ENCODE measurements around the gene ROPN1B.

ROPN1B gene

DNA sequence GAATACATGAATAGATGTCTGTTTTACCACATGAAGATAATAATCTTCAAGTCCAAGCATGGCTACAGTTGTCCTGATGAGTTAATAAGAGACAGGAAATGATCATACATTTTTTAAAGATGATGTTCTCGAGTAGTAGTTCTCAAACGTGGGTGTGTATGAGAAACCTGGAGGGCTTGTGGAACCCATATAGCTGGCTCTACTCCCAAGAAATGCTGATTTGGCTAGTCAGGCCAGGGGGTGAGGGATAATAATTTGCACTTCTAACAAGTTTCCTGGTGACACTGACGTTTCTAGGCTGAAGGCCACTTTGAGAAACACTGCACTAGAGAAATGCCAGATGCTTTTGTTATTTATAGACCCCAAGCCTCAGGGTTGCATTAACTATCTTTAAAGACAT is 37.0 kb downstream of the ROPN1B start:
- no peak for DNase-seq (ENCODE audit: low spot score)

DNA sequence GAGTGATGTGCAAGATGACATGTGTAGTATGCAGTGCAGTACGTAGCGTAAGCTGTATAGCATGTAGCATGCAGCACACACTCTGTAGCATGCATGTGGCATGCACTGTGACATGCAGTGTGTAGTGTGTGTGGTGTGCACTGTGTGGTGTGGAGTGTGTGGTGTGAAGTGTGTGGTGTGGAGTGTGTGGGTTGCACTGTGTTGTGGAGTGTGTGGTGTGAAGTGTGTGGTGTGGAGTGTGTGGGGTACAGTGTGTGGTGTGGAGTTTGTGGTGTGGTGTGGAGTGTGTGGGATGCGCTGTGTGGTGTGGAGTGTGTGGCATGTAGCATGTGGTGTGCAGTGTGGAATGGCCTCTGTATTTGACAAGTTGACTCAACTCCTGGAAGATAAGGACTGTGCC is 39.2 kb downstream of the ROPN1B start:
- no peak for DNase-seq (ENCODE audit: low spot score)

DNA sequence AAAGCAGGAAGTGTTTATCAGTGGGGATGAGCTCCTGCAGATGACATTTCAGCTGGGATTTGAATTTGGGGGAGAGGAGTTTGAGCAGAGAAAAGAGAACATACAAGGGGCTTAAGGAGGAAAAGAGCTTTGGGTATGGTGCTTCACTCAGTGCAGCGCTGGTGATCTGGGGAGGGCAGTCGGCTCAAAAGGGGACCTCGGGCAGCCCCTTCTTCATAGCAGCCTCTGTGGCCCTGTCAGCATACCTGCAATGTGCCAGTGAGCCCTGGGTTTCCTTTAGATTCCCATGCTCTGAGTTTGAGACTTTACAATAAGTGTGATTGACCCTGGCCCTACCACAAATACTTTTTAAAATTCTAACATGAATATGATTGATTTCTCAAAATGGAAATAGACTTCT is 40.2 kb downstream of the ROPN1B start:
- no peak for DNase-seq (ENCODE audit: low spot score)

DNA sequence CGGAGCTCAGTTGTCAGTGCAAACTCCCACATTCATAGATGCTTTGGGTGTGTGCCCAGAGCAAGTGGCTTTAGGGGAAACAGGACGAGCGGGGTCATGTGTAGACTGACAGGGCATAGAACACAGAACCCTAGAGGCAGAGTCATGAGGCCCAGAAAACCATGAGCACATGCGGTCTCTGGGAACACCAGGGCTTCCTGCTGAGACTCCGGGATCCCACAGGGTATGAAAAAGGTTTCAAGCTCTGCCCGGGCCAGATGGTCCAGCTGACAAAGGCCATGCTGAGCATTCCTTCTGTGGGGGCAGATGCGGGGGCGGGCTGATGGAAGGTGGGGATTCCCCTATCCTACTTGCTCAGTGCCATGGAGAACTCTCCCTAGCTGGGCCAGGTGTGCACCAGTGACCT is 44.8 kb downstream of the ROPN1B start:
- no peak for DNase-seq (ENCODE audit: low spot score)

DNA sequence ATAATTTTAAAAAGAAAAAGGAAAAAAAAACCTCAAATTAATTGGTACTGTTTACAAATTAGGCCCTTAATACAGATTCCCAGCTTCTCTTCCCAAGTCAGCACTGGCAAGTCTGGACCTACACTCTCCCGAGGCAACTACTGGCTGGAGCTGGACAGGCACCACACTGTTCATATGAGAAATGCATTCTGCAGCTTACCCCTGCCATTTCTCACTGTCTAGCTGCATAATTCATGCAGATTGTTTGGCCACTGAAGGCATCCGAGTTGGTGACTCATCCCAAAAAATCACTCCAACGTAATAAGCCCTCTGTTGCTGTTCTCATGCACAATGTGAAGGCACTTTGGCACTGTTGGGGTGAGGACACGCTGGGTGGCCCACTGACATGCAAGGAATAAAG is 45.3 kb downstream of the ROPN1B start:
- no peak for DNase-seq (ENCODE audit: low spot score)

DNA sequence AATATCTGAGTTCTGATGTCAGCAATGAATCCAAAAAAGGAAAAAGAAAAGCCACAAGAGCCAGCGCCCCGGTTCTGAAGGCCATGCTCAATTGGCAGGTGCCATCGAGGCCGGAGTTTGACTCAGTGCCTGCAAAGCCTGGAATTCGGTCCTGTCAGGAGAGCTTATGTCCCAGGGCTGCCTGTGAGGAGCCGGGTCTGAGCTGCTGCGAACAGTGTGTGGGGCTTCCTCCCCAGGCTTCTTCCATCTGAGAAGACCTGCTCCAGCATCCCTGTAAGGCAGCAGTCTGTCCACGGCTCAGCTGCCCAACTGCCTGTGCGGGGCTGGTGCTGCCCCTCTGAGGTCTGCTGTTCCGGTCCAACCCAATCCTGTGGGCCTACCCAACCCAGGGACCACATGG is 46.1 kb downstream of the ROPN1B start:
- DNase-seq (ENCODE audit: low spot score) = no peak

DNA sequence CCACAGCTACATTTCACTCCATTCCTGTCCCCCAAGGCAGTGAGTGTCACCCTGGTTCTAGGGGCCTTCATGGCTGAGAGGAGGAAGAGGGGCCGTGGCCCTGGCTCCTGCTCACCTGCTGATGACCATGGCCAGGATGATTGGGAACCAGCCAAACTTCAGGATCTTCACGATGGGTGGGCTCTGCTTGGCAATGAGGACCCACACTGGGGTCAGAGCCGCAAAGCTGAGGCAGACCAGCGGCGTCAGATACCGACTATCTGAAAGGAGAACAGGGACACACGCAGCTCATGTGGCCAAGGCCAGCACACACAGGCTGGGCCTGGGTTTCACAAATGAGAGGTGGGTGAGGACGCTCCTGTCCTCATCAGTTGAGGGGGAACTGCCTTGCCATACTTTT is 47.6 kb downstream of the ROPN1B start:
- no peak for DNase-seq (ENCODE audit: low spot score)

DNA sequence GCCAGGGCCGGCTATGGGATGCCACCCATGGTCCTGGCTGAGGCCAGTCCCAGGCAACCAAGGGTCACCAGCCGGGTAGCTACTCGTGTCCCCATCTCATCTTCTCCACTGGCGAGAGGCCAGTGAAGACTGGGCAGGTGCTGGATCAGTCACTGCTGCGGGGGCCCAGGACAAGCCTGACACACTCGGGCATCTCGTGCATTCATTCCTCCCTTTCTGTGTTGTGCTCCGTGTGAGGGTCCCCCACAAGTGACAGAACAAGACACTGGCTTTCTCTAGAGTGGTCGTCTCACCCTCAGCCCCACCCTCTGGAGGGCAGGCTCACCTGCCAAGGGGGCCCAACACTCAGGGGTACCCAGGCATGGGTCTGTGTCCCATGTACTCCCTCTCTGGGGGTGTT is 48.4 kb downstream of the ROPN1B start:
- DNase-seq (ENCODE audit: low spot score) = no peak

DNA sequence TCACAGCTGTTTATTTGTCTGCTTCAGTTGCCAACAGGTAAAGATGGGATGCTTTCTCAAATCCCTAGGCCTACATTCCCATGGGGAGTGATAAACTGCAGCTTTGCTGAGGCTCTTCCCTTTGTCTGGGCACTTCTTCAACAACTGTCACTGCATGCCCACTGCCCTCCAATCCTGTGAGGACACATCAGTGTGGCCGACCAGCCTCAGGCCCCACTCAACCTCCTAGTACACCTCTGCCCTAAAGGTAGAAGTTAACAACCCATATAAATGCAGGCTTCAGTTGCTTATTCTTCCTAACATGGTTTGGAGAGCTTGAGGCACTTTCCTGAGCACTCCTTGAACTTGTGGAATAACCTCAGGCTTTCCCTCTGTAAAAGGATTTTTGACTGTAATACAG is 49.6 kb downstream of the ROPN1B start:
- DNase-seq (ENCODE audit: low spot score) = no peak

DNA sequence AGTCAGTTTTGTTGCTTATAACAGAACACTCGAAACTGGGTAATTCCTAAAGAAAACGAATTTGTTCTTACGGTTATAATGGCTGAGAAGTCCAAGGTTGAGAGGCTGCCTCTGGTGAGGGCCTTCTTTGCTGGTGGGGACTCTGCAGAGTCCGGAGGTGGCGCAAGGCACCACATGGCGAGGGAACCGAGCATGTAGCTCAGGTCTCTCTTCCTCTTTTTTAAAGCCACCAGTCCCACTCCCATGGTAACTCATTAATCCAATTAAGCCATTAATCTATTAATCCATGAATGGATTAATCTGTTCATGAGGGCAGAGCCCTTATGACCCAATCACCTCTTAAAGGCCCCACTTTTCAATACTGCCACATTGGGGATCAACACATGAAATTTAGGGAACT is 50.0 kb downstream of the ROPN1B start:
- DNase-seq (ENCODE audit: low spot score) = no peak

DNA sequence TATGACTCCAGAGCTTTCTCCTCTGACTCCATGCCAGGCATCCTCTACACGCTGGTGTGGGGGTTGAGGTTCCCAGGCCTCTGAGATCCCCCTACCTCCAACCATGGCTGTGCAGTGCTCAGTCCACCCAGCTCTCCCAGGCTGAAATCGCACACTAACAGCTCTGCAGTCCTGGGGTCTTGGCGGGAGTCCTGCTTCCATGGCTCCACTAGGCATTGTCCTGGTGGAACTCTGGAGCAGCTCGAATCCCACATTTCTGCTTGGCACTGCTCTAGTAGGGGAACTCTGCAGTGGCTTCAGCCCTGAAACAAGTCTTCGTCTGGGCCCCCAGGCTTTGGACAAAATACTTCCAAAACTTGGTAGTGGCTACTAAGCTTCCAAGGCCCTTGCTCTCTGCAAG is 50.7 kb downstream of the ROPN1B start:
- DNase-seq (ENCODE audit: low spot score) = no peak

DNA sequence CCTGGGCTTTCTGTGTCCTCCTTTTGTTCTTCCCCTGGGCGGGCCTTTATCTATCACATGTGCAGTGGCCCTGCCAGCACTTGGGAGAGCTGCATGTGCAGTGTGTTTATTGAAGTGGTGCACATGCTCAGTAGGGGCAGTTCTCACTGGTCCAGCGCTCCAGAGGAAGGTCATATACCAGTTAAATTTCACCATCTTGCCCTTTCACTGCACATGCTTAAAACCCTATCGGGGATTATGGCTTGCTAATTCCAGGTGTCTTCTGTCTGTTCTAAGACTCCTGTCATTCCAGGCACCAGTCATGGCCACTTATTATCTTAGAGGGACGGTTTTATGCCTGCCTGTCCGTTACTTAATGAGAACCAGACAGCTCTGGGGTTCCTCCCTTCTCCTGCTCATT is 52.2 kb downstream of the ROPN1B start:
- DNase-seq (ENCODE audit: low spot score) = no peak

DNA sequence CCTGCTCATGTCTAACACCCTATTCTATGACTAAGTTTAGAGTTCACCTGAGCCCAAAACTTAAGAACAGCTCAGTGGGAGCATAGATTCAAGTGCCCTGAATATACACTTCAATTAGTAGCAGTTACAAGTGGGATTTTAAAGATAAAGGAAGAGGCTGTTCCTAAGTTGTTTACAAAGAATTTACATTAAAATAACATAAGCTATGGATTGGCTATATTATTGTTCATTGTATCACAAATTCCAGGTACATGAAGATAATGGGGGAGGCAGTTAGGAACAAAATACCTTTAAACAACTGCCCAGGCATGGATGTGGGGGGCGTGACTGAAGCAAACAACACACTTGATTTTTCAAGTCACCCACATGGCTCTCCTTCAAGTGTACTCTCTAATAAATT is 52.7 kb downstream of the ROPN1B start:
- no peak for DNase-seq (ENCODE audit: low spot score)

DNA sequence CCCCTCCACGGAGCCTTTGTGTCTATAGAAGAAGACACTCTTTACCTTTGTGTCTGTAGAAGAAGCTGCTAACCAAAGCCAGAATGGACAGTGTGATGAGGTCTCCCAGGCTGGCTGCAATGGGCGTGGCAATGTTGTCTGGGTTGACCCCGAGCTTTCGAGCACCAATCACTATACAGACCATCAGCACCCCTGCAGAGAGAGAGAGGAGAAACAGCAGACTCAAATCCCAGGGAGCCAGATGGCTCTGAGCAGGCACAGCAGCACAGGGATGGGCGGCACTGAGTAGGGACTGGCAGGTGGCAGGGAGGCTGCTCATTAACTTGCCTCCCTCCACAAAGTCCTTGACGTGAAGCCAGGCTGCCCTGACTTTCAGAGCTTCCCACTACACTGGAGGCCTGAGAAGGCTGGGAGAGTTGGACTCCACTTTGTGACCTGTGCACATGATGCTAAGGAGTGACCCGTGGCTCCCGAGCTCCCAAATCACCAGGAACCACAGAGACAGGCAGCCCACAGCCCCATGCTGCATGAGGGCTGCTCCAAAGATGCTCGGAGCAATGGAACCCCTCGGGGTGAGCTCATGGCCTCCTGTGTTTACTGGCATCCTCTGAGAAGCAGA is 53.9 kb downstream of the ROPN1B start:
- no peak for DNase-seq (ENCODE audit: low spot score)

DNA sequence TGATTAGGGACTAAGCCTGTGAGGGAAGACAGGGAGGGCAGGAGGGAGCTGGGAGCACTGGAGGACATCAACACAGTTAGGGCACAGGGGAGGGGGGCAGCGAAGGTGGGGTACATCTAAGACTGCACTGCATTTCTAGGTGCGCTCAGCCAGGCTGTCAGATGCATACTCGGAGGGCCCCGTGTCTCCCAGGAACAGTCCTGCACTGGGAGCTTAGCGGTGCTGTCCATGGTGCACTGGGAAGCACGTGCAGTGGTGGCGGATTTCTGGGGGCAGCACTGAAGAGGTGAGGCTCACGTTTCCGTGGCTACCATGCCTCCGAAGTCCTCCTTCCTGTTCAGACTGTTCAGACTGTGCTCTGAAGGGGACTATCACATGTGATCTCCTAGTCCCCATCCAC is 54.4 kb downstream of the ROPN1B start:
- DNase-seq (ENCODE audit: low spot score) = no peak

DNA sequence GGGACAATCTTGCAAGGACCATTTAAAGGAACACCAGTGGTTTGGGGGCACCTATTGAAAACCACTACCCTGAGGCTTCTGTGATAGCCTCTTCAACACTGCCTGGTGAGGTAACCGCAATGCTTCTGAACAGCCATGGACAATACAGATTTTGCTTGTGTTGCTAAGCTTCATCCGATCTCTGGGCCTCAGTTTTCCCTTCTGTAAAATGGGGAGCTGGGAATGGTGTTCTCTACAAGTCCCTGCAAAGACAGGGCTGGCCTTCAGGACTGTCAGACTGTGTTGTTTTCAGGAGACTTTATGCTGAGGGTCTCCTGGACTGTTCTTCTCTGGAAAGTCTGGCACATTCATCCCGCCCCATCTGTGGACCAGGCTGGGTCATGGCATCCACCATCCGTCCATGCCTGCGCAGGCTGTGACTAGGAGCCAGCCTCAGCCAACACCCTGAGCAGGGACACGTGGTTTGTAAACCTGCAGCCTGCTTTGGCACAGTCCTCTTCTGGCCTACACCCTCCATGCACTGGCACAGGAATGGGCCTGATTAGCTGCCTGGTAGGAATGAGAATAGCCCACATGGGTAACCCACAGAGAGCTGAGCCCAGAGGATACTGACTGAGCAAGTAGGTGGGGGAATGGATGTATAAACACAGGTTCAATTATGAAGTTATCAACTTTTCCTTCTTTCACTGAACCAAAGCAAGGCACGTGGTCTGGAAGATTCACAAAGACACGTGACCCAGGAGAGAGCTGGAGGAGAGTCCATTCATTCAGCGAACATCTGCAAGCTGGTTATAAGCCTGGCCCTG is 55.3 kb downstream of the ROPN1B start:
- DNase-seq (ENCODE audit: low spot score) = no peak

DNA sequence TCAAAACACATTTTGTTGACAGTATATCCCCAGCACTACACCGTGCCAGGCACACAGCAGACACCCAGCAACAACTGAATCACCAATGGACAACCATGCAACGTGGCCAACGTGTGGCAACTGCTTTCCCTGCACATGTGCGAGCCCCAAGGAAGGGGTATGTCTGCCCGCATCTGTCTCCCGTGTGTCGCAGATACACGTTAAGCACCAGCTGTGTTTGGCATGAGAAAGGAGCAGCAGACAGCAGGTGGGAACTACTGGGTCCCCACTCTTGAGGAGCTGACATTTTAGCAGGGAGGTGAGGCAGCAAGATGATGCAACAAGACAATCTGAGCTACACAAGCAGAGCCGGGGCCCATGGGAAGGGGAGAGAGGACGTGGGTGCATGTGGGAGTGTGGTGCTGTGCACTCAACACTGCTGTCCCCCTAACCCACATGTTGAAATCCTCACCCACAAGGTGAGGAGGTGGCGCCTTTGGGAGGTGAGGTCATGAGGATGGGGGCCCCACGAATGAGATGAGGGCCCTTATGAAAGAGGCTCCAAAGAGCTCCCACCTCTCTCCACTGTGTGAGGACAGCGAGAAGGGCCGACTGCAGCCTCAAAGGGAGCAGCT is 56.2 kb downstream of the ROPN1B start:
- DNase-seq (ENCODE audit: low spot score) = no peak

DNA sequence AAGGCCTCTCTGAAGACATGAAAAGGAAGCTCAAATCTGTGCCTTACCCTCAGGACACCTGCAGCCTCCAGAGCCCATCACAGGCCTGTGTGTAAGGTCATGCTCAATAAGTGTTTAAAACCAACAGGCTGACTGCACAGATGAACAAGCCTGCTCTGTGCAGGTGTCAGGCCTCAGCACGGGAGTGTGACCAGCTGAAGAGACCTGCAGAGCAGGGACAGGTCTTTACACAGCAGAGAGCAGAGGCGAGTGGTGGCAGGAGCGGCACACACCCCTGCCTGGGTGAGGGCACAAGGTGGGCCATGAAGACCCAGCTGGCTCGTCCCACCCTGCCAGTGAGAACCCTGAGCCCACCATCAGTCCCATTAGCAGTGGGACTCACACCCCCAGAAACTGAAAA is 56.9 kb downstream of the ROPN1B start:
- DNase-seq (ENCODE audit: low spot score) = no peak

DNA sequence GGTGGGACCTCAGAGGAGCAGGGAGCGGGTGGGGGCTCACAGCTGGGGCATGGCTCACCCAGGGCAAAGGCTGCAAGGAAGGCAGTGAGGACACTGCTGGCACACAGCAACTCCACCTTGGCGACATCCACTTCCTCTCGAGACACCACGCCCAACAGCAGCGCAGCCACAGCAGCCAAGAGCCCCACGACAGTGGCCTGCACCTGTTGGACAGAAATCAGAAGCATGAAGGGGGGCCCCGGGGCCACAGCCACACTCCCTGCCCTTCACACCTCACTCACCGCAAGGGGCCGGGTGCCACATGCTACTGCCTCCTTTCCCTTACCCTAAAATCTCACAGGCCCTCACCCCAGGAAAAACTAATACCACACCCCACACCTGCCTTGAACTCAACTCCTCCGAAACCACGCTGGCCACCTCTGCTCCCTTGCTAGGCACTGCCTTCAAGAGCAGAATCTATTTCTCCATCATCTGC is 57.3 kb downstream of the ROPN1B start:
- DNase-seq (ENCODE audit: low spot score) = no peak

DNA sequence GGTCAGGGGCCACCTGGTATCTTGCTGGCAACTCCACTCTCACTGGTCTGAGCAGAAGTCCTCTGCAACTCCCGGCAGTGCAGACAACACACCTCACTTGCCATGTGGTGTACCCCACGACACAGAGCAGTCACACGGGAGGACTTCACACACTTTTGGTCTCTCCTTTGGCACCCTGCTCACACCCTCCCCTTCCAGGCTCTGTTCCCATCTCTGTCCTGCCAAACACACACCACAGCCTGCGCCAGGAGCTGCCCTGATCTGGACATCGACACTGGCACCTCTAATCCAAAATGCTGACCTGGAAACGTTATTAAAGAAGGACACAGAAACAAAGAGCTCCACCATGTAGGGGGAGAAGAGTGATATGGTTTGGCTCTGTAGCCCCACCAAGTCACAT is 57.8 kb downstream of the ROPN1B start:
- DNase-seq (ENCODE audit: low spot score) = no peak

DNA sequence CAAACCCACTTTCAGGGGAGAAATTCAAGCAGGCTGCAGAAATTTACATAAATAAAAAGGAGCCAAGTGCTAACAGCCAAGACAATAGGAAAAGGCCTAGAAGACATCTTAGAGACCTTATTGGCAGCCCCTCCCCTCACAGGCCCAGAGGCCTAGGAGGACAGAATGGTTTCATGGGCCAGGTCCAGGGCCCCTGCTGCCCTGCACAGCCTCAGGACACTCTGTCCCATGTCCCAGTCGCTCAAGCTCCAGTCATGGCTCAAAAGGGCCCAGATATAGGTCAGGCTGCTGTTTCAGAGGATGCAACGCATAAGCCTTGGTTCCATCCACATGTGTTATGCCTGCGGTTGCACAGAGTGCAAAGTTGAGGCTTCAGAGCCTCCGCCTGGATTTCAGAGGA is 59.1 kb downstream of the ROPN1B start:
- DNase-seq (ENCODE audit: low spot score) = no peak

DNA sequence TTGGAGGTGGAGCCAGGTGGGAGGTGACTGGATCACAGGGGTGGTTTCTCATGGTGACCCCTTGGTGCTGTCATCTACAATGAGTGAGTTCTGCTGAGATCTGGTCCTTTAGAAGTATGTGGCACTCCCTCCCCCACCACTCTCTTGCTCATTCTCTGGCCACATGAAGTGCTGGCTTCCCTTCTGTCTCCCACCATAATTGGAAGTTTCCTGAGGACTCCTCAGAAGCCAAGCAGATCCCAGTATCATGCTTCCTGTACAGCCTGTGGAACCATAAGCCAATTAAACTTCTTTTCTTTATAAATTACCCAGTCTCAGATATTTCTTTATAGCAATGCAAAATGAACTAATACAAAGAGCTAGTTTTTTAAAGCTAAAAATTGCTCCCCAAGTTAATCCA is 60.3 kb downstream of the ROPN1B start:
- DNase-seq (ENCODE audit: low spot score) = no peak

DNA sequence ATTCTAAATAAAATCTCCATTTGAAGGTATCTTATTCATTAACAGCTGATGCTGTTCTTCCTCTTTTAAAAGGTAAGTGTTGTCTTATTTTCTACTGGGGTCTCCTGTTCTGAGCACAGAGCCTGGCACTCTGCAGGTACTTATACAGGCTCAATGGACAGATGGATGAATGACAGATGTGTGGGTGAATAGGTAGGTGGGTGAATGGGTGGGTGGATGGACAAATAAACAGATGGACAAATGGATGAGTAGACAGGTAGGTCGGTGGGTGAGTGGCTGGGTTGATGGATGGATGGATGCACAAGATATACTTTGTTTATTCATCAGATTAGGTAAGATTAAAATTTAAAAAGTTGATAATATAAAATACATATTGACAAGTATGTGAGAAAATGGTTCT is 61.5 kb downstream of the ROPN1B start:
- no peak for DNase-seq (ENCODE audit: low spot score)
